Left lung (tissue), 10 donors: Measurements from ENCODE around the gene CMIP. TPM values are rescaled to one million over a fixed set of nuclear protein-coding genes. Genes with fewer than 3 reads are reported as not detected.

Source experiments
- ATAC-seq: fragments of 200-7000 bp; cut with Tn5 transposase; one replicate; pipeline ENCODE4 v1.9.1; 2020; ENCODE audit warnings: moderate library complexity
- DNase-seq, 4 donors: peaks; one replicate each; pipeline ENCODE4 v3.0.0-alpha.2; 2013 to 2020
- H3K27ac ChIP-seq, 2 donors: fragments of 200-600 bp; sonication (generic) in 1 of 2; one replicate each; pipeline versions ENCODE4 v1.5.0 to v1.8.0; 2020 to 2021
- H3K27me3 ChIP-seq, 2 donors: fragments of 200-600 bp; sonication (generic) in 1 of 2; one replicate each; pipeline versions ENCODE4 v1.5.0 to v1.8.0; 2020 to 2021
- H3K36me3 ChIP-seq, 2 donors: fragments of 200-600 bp; sonication (generic) in 1 of 2; one replicate each; pipeline versions ENCODE4 v1.5.0 to v1.8.0; 2020 to 2021
- H3K4me1 ChIP-seq, 2 donors: fragments of 200-600 bp; one replicate each; pipeline ENCODE4 v1.8.0; 2021
- H3K4me3 ChIP-seq, 2 donors: fragments of 200-600 bp; sonication (generic) in 1 of 2; one replicate each; pipeline versions ENCODE4 v1.5.0 to v1.8.0; 2020 to 2021; ENCODE audit warnings: mild to moderate bottlenecking in 1 of 2
- H3K9me3 ChIP-seq, 2 donors: fragments of 200-600 bp; sonication (generic) in 1 of 2; one replicate each; pipeline versions ENCODE4 v1.5.0 to v1.8.0; 2020 to 2021
- intact Hi-C, 2 donors: fragments of 100-400 bp; cut with DNase I; formaldehyde crosslinking; loops; one replicate each; pipeline versions ENCODE4 v1.11.2 to v1.14.2; 2022
- polyA plus RNA-seq, 6 donors: library from polyadenylated mRNA; unstranded; fragments of 120-200 nt; gene quantifications; one replicate each; pipeline ENCODE4 v1.2.1, GENCODE V29; 2013; ENCODE audit not compliant: insufficient read length in 6 of 6
- total RNA-seq, 2 donors: library from RNA; stranded (reverse); fragmentation: NEBNext Ultra II Directional; extraction: Animal tissue kit (Norgen Biotek cat#: 25700); gene quantifications; one replicate each; pipeline ENCODE4 v1.2.1, GENCODE V29; 2021
- TF ChIP-seq, protein P1 (sequence below), 2 donors: fragments of 200-600 bp; sonication (generic) in 1 of 2; IDR thresholded peaks; one replicate each; pipeline versions ENCODE4 v1.5.0 to v1.8.0; 2021; ENCODE audit warnings: antibody characterized with exemption in 2 of 2
- donor health status: DM: no; HTN: yes; CAD: no.
- donor health status: DM: no; HTN: no; CAD: no.

Gene CMIP
- total and polyA plus RNA-seq, 8 donors: 35.3 to 55.8 (median 40.4) TPM

DNA sequence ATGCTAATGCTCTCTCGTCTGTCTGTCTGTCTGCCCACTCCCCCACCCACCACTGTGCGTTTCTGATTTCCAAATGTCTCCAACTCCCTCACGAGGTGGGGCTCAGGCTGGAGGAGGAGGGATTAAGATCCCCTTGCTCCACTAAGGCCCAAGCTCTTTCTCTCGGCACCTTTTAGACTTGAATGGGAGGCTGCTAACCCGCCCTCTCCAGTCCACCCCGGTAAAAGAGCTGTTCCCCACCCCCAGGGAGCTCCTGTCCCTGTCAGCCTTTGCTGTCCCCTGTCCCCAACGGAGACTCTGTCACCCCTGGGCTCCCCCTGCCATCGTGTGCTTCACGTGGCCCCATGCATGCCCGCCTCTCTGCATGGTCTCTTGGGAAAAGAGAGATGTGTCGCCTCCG is 266.0 kb downstream of the CMIP start:
- Histone ChIP-seq H3K4me3 (no peak overlapping the region), H3K4me1 (peaks cover 0 to 12% of the 10 kb centered on the region in 2 donors), H3K9me3 (no peaks in the 10 kb centered on the region), H3K27me3 (no peaks in the 10 kb centered on the region), H3K36me3 (peaks cover 0 to 47% of the 10 kb centered on the region in 2 donors), H3K27ac (no peak overlapping the region)
- no peak for ATAC-seq
- no peak for DNase-seq
- intact Hi-C loops: no loop called here
- TF ChIP-seq, protein P1, sequence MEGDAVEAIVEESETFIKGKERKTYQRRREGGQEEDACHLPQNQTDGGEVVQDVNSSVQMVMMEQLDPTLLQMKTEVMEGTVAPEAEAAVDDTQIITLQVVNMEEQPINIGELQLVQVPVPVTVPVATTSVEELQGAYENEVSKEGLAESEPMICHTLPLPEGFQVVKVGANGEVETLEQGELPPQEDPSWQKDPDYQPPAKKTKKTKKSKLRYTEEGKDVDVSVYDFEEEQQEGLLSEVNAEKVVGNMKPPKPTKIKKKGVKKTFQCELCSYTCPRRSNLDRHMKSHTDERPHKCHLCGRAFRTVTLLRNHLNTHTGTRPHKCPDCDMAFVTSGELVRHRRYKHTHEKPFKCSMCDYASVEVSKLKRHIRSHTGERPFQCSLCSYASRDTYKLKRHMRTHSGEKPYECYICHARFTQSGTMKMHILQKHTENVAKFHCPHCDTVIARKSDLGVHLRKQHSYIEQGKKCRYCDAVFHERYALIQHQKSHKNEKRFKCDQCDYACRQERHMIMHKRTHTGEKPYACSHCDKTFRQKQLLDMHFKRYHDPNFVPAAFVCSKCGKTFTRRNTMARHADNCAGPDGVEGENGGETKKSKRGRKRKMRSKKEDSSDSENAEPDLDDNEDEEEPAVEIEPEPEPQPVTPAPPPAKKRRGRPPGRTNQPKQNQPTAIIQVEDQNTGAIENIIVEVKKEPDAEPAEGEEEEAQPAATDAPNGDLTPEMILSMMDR (IDR thresholded peaks at IDR 0.05): no peak

DNA sequence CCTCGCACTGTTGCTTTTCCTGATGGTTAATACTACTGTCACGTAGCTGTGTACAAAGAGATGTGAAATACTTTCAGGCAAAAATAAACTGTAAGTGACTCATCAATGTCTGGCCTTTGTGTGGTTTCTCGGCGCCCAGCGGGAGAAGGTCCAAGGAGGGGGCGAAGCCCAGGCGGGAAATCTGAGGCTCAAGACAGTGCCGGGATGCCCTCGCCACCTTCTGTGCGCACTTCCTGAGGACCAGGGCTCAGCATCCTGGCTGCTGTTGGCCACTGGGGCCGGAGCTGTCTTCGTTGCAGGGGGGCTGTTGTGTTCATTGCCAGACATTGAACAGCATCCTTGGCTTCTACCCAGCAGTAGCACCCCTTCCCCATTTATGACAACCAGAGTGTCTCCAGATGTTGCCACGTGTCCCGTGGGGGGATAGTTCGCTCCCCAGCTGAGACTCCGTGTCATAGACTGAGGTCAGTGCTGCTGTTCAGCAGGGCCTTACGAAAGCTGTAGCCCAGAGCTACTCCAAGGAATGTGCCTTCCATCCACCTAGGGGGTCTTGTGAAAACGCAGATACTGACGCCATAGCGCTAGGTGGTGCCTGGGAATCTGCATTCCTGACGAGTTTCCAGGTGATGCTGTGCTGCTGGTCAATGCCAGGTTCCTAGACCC is 267.2 kb downstream of the CMIP start:
- Histone ChIP-seq H3K27ac (no peak overlapping the region), H3K4me3 (no peak overlapping the region), H3K27me3 (no peaks in the 10 kb centered on the region), H3K4me1 (peaks cover 0 to 12% of the 10 kb centered on the region in 2 donors), H3K9me3 (no peaks in the 10 kb centered on the region), H3K36me3 (peaks cover 0 to 35% of the 10 kb centered on the region in 2 donors)
- intact Hi-C loops: no loop called here
- peak; percentile 53 for ATAC-seq
- TF ChIP-seq, protein P1 (IDR thresholded peaks at IDR 0.05): no peak
- DNase-seq: peak in 2 of 4 donors; percentile 51 to 56

DNA sequence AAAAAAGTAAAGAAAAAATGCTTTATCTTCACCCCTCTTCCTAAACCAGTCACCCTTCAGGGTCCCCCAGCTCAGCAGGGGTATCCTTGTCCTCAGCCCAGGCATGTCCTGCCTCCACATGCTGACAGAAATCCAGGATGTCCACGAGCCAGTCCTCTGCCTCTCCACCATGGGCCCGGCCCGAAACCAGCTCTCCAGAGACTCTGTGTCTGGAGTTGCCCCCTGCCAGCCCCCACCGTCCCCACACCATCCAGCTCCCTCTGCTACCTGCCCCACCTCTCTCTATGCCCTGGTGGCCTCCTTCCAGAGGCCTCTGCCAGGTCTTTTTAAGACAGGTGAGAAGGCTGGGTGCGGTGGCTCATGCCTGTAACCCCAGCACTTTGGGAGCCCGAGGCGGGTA is 268.1 kb downstream of the CMIP start:
- intact Hi-C loops: no loop called here
- peaks cover 0 to 26% of the 10 kb centered on the region in 2 donors for H3K36me3 ChIP-seq

DNA sequence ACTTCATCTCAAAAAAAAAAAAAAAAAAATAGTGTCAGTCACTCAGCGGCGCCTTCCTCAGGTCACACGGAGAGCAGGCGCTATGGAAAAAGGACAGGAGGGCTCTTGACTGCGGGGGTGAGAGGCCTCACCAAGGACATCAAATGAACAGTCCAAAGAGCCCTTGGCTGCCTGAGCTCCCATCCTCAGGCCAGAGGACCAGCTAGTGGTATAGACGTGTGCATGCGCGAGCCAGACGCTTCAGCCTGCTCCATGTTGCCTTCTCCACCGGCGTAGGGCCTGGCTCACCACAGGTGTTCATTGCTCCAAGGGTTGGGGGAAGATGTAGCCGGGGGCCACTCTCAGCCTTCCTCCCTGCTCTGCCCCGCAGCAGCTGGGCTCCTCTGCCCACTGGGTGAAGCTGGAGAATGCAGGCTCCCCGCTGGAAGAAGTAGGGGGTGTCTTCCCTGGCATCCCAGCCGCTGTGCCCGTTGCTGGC is 268.7 kb downstream of the CMIP start:
- Histone ChIP-seq H3K36me3 (peaks cover 0 to 20% of the 10 kb centered on the region in 2 donors), H3K9me3 (no peaks in the 10 kb centered on the region), H3K4me3 (no peak overlapping the region), H3K27ac (no peak overlapping the region), H3K4me1 (peaks cover 0 to 14% of the 10 kb centered on the region in 2 donors), H3K27me3 (no peaks in the 10 kb centered on the region)
- TF ChIP-seq, protein P1 (IDR thresholded peaks at IDR 0.05): no peak
- DNase-seq (no peak), ATAC-seq (no peak)
- intact Hi-C loops: no loop called here

More for the DNA sequence above, 268.1 kb downstream of the CMIP start:
- H3K27ac ChIP-seq: no peak overlapping the region
- DNase-seq (no peak), ATAC-seq (no peak)
- TF ChIP-seq, protein P1 (IDR thresholded peaks at IDR 0.05): no peak
- no peak overlapping the region for H3K4me3 ChIP-seq
- H3K4me1 ChIP-seq: peaks cover 0 to 12% of the 10 kb centered on the region in 2 donors
- H3K9me3 ChIP-seq: no peaks in the 10 kb centered on the region
- no peaks in the 10 kb centered on the region for H3K27me3 ChIP-seq

DNA sequence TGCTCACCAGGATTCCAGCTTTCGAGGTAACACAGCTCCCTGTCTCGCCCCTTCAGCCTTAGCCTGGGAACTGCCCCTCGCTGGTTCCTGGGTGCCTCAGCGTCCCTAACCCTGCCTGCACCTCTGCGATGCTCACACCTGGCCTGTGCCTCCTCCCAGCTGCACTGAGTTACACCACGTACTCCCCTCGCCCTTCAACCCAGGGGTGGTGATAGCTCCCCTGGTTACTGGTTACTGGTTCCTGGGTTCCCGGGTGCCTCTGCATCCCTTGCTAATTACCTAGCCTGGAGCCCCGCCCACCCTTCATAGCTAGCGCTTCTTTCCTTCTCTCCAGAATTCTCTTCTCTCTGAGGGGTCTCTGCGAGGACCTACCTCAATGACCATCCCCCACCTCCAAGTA is 269.2 kb downstream of the CMIP start:
- H3K4me1 ChIP-seq: peaks cover 0 to 18% of the 10 kb centered on the region in 2 donors
- TF ChIP-seq, protein P1 (IDR thresholded peaks at IDR 0.05): no peak
- no peak for ATAC-seq
- no peak overlapping the region for H3K27ac ChIP-seq
- no peak overlapping the region for H3K4me3 ChIP-seq
- no peak for DNase-seq
- intact Hi-C loops: no loop called here
- no peaks in the 10 kb centered on the region for H3K27me3 ChIP-seq
- H3K36me3 ChIP-seq: peaks cover 0 to 15% of the 10 kb centered on the region in 2 donors
- no peaks in the 10 kb centered on the region for H3K9me3 ChIP-seq
